ENCODE results near the gene MEX3B.

DNA sequence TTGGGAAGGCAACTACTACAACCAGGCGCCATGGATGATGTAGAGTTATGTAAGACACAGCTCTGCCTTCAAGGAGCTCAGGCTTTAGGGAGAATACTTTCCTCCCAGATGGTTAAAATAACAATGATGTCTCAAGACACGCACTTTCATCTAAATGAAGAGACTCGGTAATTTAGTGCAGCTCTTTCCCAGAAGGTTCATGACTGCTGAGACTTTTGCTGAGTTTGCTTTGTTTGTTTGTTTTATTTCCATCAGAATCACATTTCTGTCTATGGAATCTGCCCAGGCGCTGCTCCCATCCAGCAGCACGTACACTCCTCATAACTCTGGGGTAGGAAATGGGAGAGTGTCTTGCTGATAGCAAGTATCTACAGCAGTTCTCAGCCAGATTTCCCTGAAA lies 33.9 kb upstream of the MEX3B start:
- TF ChIP-seq BHLHE40 (IDR thresholded peaks at IDR 0.05; ENCODE audit: borderline replicate concordance) (no peak), ARNT (IDR thresholded peaks at IDR 0.05) (no peak), TARDBP (IDR thresholded peaks at IDR 0.05) (no peak)

Data from HEK293T (cell line).